GM18517 (cell line): ENCODE data around the gene TMEM238.
"Not testable (repeated sequence)": the region's sequence is repeated elsewhere in the genome, so short reads cannot be mapped to it uniquely, and the experiment has no call there.

Source experiments
- ATAC-seq: cut with Tn5 transposase; IDR thresholded peaks from one replicate; pipeline ENCODE4 v1.9.1; 2021; ENCODE audit warnings: mild to moderate bottlenecking, moderate library complexity; ENCODE audit not compliant: unreplicated experiment

Gene TMEM238

GRCh38 chr19:55341595-55342531, 42.2 kb downstream of the TMEM238 start:
- ATAC-seq = no peak

- no peak for ATAC-seq
These were observed 42.9 kb downstream of the TMEM238 start for GRCh38 chr19:55341171-55341588.

- ATAC-seq = no peak
These were observed 43.3 kb downstream of the TMEM238 start for GRCh38 chr19:55340784-55341147.

- ATAC-seq = no peak
These were observed 44.0 kb downstream of the TMEM238 start for GRCh38 chr19:55339889-55340783.

- peak; percentile 91 for ATAC-seq
These were observed 44.8 kb downstream of the TMEM238 start, which contains the start of gene KMT5C for GRCh38 chr19:55339105-55339888. Gene KMT5C, plus strand, starts transcription at chr19:55339876. Its CDS starts 2,061 bp downstream, at chr19:55341937.

- no peak for ATAC-seq
These were observed 48.0 kb downstream of the TMEM238 start for GRCh38 chr19:55336101-55336500.

GRCh38 chr19:55333870-55334269, 50.2 kb downstream of the TMEM238 start:
- no peak for ATAC-seq

GRCh38 chr19:55329791-55330190, 54.3 kb downstream of the TMEM238 start:
- ATAC-seq = not testable (repeated sequence)
